Brain microvascular endothelial cell (primary cell): Measurements from ENCODE around the gene MCL1.
"Not testable (repeated sequence)": the region's sequence is repeated elsewhere in the genome, so short reads cannot be mapped to it uniquely, and the experiment has no call there.

Experiments
- DNase-seq: peaks from one replicate; pipeline ENCODE4 v3.0.0-alpha.2; 2020
- H3K27ac ChIP-seq: fragments of 250-450 bp; sonication (Bioruptor Pico); 2 replicates; pipeline ENCODE4 v1.5.1; 2020; ENCODE audit warnings: mild to moderate bottlenecking, moderate library complexity
- H3K27me3 ChIP-seq: fragments of 250-450 bp; sonication (Bioruptor Pico); replicated peaks from 2 replicates; pipeline ENCODE4 v1.5.1; 2020; ENCODE audit warnings: mild to moderate bottlenecking
- H3K36me3 ChIP-seq: fragments of 250-450 bp; sonication (Bioruptor Pico); replicated peaks from 2 replicates; pipeline ENCODE4 v1.5.1; 2020; ENCODE audit warnings: mild to moderate bottlenecking
- H3K4me3 ChIP-seq: 2 replicates; pipeline ENCODE4 v1.5.1; 2011; ENCODE audit warnings: low read depth, mild to moderate bottlenecking, control low read depth, low read length, moderate library complexity
- in situ Hi-C: cut with HindIII; loops from 2 replicates; pipeline ENCODE4 v1.10.0; 2017; ENCODE audit warnings: low sequenced_read_pairs, low pct_ligation_motif_present
- TF ChIP-seq, protein P1 (sequence below): IDR thresholded peaks from 2 replicates; pipeline ENCODE4 v1.5.1; 2011; ENCODE audit warnings: low read depth, mild to moderate bottlenecking, moderate library complexity, low read length, control low read depth, inconsistent platforms; ENCODE audit errors: missing control alignments

Gene MCL1

GRCh38 chr1:150579110-150579944, at the start of gene MCL1:
Gene MCL1, minus strand, starts transcription at chr1:150579610. Its CDS starts 80 bp downstream, at chr1:150579530.
- TF ChIP-seq, protein P1, sequence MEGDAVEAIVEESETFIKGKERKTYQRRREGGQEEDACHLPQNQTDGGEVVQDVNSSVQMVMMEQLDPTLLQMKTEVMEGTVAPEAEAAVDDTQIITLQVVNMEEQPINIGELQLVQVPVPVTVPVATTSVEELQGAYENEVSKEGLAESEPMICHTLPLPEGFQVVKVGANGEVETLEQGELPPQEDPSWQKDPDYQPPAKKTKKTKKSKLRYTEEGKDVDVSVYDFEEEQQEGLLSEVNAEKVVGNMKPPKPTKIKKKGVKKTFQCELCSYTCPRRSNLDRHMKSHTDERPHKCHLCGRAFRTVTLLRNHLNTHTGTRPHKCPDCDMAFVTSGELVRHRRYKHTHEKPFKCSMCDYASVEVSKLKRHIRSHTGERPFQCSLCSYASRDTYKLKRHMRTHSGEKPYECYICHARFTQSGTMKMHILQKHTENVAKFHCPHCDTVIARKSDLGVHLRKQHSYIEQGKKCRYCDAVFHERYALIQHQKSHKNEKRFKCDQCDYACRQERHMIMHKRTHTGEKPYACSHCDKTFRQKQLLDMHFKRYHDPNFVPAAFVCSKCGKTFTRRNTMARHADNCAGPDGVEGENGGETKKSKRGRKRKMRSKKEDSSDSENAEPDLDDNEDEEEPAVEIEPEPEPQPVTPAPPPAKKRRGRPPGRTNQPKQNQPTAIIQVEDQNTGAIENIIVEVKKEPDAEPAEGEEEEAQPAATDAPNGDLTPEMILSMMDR: peak; percentile 20
- Histone ChIP-seq H3K4me3 (peak within 1 kb of the TSS; percentile 100), H3K36me3 (peaks cover 50% of the 10 kb centered on the region), H3K27ac (peak within 1 kb of the TSS; percentile 97), H3K27me3 (no peaks in the 10 kb centered on the region)
- in situ Hi-C loops: no loop called here
- DNase-seq: peak; percentile 94

DNA sequence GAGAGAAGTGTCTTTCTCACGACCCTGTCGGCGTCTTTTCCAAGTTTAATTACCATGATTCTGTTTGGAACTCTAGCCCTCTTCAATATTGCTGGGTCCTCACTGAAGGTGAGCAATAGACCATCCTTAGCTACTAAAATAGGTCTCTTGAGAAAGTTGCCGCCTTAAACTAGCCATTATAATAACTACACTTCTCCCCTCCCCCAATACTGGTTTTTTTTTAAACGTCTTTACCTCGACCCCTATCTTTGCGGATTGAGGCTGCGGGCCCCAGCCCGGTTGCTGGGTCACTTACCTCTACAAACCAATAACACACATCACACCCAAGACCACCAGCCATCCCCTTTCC, 49.3 kb upstream of the MCL1 start:
- Histone ChIP-seq H3K27me3 (no peaks in the 10 kb centered on the region), H3K27ac (peak overlapping the region; percentile 92), H3K4me3 (peak overlapping the region; percentile 84), H3K36me3 (peaks cover 26% of the 10 kb centered on the region)
- DNase-seq: no peak
- in situ Hi-C loops: loop anchor here (25.0 kb wide), 1 partner anchor 184 kb away; the partner anchor contains the start of gene CTSK
- TF ChIP-seq, protein P1: no peak

- Histone ChIP-seq H3K27ac (no peak overlapping the region), H3K27me3 (no peaks in the 10 kb centered on the region), H3K4me3 (peak overlapping the region; percentile 84), H3K36me3 (peaks cover 28% of the 10 kb centered on the region)
- in situ Hi-C loops: loop anchor here (25.0 kb wide), 1 partner anchor 184 kb away; the partner anchor contains the start of gene CTSK
- no peak for DNase-seq
- TF ChIP-seq, protein P1: no peak
Measured at GRCh38 chr1:150627826-150628410, 48.5 kb upstream of the MCL1 start.

DNA sequence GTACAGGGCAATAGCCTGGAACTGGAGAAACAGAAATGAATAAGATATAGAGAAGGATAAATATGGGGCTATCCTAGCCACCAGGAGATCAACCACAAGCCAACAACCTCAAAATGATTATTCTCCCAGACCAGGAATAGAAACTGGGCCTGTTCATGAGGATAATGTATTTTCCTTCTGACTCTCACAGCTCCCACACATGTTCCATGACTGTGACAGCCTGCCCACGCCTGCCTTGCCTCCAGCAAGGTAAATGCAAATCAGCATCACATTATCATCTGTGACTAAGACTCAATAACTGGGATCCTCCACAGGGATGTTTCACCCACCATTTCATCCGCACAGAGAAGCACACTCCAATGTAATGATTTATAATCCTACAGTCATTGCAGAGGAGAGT, 46.7 kb upstream of the MCL1 start:
- Histone ChIP-seq H3K27me3 (no peaks in the 10 kb centered on the region), H3K4me3 (no peak overlapping the region), H3K27ac (no peak overlapping the region), H3K36me3 (peaks cover 28% of the 10 kb centered on the region)
- in situ Hi-C loops: loop anchor here (25.0 kb wide), 1 partner anchor 186 kb away; the partner anchor contains the start of gene CTSK
- no peak for DNase-seq
- TF ChIP-seq, protein P1: no peak

DNA sequence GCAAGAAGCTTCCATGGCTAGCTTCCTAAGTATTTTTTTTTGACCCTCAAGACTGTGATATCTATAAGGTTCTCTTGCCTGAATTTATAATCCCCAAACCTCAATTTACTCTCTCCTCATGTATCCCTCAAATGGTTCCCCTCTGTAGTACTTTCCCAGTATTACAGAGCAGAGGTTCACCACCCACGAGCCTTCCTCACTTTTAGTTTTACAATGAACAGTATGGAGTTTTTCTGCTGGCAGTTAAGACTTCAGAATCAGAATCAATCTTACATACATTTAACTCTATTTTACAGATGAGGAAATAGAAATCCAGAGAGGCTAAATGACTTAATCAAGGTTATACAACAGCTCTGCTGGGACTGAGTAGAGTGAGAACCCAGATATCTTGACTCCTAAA, 45.1 kb upstream of the MCL1 start:
- DNase-seq, H3K27me3 ChIP-seq, H3K27ac ChIP-seq, in situ Hi-C loops, H3K4me3 ChIP-seq: not testable (repeated sequence)
- peaks cover 33% of the 10 kb centered on the region for H3K36me3 ChIP-seq

DNA sequence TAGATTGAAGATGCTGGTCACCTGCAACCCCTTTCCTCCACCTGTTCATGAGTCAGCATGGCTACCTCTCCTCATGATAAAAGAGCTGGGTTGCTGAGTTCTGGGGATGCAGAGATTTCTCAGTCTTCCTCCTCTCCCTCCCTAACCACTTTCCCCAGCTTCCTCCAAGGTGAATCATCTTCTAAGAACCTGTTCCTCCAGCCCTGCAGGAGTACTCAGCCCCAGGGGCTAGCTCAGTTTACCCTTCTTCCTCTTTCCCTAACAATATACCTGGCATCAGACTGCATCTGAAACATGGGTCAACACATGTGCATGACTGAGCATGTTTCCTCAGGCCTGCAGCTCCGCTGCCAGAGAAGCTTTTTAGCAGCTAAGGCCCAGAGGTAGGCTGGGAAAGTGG, 44.7 kb upstream of the MCL1 start:
- peaks cover 33% of the 10 kb centered on the region for H3K36me3 ChIP-seq
- in situ Hi-C loops, DNase-seq, H3K27ac ChIP-seq, H3K4me3 ChIP-seq, H3K27me3 ChIP-seq: not testable (repeated sequence)
